Endometrium (tissue), 2 donors: ENCODE measurements around the gene ARCN1.
A peak's percentile ranks its signal among the peaks of the same experiment; 100 is the strongest.
"Not testable (repeated sequence)": the region's sequence is repeated elsewhere in the genome, so short reads cannot be mapped to it uniquely, and the experiment has no call there.

Experiments used
- FAIRE-seq: peaks from 2 replicates; lab custom pipeline; 2012; peaks lifted over from hg19 to GRCh38; lab: Jason Lieb, UNC
- donor health status: control.
- donor health status: control.

ARCN1 gene

DNA sequence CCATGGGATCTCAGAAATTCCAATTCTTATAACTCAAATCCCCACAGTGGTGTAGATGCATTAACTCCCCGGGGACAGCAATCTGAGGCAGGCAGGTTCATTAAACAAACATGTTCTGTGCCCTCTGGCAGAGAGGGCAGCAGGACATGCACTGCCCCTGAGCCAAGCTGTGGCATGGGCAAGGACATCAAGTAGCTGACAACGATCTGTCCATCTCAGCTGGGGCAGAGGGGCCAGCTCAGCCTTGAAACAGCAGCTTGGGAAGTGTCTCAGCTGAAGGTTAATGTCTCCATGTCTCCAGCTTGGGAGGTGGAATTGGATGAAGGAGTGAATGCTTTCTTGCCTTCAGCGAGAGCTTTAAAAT lies 27.6 kb upstream of the ARCN1 start:
- FAIRE-seq = no peak

DNA sequence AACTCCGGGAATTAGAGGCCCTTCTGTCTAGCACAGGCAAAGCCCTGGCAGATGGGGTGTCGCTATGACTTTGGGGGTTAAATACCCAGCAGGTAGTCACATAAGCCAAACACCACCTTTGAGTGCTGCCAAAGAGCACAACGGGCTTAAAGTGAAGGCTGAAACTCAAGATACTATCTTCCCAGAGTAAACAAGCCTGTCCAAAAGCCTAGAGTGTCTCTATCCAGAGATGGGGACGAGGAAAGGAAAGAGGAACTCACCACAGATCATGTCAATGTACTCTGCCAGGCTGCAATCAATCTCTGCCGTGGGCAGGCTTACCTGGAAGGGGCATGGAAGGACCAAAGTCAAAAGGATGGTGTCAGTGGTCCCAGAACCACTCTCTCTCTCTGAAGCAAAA lies 26.7 kb upstream of the ARCN1 start:
- FAIRE-seq = no peak

DNA sequence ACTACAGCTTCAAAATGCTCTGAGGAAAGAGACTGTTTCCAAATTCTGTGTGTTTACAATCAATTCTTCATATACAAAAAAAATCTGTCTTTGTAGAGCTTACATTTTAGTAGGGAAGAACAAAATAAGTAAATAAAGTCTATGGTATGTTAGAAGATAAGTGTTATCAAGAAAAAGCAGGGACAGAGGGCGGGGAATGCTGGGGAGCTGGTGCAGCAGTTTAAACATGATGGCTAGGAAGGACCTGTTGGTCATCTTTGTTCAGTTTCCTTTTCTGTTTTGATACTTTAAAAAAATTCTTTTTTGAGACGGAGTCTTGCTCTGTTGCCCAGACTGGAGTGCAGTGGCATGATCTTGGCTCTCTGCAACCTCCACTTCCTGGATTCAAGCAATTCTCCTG lies 25.1 kb upstream of the ARCN1 start:
- no peak for FAIRE-seq

DNA sequence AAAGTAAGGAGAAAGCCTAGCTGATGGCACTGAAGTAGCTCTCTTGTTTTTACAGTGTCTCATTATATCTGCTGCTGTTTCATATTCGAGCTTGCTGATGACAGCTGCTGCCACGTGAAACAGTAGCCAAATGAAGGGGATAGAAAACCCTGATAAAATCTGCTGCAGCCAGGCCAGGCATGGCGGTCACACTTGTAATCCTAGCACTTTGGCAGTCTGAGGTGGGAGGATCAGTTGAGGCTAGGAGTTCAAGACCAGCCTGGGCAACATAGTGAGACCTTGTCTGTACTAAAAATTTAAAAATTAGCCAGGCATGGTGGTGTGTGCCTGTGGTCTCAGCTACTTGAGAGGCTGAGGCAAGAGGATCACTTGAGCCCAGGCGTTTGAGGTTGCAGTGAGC lies 19.9 kb upstream of the ARCN1 start:
- FAIRE-seq = no peak

DNA sequence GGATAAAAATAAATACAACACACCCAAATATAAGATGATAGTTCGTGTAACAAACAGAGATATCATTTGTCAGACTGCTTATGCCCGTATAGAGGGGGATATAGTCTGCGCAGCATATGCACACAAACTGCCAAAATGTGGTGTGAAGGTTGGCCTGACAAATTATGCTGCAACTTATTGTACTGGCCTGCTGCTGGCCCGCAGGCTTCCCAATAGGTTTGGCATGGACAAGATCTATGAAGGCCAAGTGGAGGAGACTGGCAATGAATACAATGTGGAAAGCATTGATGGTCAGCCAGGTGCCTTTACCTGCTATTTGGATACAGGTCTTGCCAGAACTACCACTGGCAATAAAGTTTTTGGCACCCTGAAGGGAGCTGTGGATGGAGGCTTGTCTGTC lies 11.4 kb upstream of the ARCN1 start:
- FAIRE-seq = no peak

DNA sequence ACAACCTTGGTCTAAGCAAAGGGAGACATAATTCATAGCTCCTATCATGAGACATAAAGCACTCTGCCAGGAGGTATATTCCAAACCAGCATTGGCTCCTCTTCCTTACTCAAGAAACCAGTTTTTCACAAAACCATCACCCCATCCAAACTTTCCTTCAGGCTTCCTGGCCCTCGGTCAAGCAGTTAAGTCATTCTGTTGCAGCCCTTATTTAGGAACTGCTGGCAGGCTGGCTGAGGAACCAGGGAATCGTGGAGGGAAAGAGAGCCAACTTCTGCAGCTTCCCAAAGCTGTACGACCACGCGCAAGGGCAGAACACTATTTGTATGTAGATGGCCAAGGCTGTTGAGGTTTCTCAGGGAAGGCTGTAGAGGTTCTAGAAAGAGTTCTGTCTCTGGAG lies 7.2 kb upstream of the ARCN1 start:
- FAIRE-seq = no peak

DNA sequence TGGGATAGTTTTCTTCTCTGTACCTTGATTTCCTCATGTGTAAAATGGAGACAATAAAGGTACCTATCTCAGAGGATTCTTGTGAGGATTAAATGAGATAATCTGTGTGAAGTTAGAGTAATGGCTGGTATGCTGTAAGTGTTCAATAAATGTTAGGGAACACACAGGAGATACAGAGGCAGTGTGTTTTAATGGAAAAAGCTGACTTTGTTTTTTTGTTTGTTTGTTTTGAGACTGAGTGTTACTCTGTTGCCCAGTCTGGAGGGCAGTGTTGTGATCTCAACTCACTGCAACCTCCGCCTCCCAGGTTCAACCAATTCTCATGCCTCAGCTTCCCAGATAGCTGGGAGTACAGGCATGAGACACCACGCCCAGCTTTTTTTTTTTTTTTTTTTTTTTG lies 2.5 kb upstream of the ARCN1 start:
- no peak for FAIRE-seq

DNA sequence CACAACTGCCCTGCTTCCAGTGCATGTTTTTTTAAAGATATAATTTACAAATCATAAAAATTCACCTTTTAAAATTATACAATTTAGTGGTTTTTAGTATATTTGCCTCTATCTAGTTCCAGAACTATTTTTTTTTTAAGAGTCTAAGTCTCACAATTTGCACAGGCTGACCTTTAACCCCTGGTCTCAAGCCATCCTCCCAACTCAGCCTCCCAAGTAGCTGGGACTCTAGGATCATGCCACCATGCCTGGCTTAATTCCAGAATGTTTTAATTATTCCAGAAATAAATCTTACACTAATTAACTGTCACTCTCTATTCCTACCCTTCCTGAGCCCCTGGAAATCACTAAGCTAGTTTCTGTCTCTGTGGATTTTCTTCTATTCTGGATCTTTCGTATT lies 1.4 kb upstream of the ARCN1 start:
- FAIRE-seq = no peak

DNA sequence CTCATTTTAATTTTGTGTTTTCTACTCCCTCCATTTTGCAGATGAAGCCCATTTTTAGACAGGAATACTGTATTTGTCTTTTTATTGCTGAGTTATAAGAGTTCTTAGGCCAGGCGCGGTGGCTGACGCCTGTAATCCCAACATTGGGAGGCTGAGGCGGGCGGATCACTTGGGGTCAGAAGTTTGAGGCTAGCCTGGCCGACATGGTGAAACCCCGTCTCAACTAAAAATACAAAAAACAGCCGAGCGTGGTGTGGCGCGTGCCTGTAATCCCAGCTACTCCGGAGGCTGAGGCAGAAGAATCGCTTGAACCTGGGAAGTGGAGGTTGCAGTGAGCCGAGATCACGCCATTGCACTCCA lies 528 bp upstream of the ARCN1 start:
- FAIRE-seq = not testable (repeated sequence)

DNA sequence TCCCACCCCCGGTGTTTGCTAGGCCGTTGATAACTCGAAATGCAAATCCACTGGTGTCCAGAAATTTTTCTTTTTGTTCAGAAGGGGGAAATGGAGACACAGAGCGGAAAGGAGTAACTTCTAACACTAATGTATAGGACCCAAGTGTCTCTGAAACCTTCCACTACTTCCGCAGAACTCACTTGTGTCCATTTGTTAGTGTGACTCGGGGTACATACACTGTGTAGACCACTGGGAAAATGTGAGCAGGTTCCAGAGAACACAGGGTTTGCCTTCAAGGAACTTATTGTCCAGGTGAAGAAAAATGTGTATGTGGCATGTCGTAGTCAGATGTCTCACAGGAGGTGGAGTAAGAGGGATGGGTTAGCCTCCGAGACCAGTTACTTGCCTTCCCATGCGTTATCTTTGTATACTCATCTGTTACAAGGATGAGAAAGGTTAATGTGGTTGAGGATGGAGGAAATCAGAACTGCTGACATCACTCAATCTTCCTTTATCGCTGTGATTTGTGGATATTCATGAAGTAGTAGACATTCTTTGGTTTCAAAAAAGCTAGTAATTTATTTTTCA lies 857 bp downstream of the ARCN1 start:
- no peak for FAIRE-seq

DNA sequence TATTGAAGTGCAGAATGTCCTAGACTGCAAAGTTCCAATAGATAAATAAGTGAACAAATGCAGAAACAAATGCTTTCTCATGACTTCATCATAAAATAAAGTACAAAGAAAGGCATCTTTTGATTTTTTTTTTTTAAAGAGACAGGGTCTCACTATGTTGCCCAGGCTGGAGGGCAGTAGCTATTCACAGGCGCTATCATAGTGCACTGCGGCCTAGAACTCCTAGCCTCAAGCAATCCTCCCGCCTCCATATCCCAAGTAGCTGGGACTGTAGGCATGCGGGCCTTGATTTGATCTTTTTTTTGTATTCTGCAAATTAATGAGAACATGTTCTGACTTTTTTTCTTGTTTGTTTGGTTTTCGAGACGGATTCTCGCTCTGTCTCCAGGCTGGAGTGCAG lies 2.4 kb downstream of the ARCN1 start:
- no peak for FAIRE-seq

DNA sequence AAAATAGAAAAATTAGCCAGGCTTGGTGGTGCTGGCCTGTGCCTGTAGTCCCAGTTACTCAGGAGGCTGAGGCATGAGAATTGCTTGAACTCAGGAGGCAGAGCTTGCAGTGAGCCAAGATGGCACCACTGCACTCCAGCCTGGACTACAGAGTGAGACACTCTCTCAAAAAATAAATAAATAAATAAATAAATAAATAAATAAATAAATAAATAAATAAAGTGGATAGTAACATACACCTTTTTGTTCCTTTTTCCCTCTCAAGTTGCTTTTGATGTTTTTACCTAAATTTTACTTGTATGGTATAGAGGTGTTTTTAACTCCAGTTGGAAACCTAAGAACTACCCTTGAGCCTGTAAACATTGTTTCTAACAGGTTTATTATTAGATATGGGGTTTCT lies 5.8 kb downstream of the ARCN1 start:
- FAIRE-seq = not testable (repeated sequence)

DNA sequence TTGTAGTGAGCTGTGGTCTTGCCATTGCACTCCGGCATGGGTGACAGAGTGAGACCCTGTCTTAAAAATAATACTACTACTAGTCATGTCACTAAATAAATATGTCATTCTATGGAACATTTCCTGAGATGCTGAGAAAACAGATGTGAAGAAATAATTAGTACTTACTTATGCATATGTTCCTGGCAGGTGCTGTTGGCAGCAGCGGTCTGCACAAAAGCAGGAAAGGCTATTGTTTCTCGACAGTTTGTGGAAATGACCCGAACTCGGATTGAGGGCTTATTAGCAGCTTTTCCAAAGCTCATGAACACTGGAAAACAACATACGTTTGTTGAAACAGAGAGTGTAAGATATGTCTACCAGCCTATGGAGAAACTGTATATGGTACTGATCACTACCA lies 8.8 kb downstream of the ARCN1 start:
- no peak for FAIRE-seq

DNA sequence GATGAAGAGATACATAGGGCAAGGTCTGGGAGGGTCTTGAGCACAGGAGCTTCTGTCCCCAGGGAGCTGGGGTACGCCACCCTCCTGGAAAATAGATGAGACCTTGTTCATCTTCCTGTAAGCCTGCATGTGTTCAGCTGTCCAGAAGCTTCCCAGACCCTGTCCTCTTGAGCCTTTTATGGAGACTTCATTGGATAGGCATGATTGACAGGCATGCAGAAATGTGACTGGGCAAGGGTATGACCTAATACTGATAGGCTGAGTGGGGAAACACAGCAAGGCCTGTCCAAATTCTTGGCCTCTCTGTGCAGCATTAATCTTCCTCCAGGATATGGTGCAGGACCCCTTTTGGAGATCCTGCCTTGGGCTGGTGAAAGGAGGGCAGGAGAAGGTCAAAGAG lies 15.7 kb downstream of the ARCN1 start:
- no peak for FAIRE-seq

DNA sequence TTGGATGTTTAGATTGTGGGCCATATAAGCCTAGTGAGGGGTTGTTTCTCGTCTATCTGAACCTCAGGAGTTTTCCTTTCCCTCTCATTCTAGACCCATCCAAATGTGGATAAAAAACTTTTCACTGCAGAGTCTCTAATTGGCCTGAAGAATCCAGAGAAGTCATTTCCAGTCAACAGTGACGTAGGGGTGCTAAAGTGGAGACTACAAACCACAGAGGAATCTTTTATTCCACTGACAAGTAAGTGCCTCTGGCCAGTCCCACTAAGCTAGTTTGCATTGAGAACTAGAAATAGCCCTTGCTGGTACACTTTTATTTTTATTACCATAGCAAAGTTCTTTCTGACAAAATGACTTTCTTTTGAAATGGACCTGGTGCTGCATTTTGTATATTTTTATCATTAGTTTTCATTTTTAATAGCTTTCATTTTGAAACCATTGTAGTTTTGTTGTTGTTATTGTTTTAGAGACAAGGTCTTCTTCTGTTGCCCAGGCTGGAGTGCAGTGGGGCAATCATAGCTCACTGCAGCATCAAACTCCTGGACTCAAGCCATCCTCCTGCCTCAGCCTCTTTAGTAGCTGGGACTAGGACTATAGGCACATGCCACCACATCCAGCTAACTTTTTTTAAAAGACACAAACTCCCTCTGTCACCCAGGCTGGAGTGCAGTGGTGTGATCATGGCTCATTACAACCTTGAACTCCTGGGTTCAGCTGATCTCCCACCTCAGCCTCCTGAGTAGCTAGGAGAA lies 20.6 kb downstream of the ARCN1 start:
- FAIRE-seq = no peak

DNA sequence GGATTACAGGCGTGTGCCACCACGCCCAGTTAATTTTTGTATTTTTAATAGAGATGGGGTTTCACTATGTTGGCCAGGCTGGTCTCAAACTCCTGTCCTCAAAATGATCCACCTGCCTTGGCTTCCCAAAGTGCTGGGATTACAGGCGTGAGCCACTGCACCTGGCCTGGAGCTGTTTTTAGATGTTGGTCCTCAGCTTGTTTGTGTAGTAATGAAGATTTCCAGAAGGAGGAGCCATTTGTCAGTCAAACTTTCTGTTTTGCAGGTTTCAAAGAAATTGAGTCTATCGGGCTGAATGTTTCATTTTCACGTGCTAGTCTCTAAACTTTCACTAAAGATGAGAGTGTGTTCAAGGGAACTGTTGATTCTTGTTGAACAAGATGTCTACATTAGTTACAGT lies 22.8 kb downstream of the ARCN1 start:
- peak; percentile 66 for FAIRE-seq

DNA sequence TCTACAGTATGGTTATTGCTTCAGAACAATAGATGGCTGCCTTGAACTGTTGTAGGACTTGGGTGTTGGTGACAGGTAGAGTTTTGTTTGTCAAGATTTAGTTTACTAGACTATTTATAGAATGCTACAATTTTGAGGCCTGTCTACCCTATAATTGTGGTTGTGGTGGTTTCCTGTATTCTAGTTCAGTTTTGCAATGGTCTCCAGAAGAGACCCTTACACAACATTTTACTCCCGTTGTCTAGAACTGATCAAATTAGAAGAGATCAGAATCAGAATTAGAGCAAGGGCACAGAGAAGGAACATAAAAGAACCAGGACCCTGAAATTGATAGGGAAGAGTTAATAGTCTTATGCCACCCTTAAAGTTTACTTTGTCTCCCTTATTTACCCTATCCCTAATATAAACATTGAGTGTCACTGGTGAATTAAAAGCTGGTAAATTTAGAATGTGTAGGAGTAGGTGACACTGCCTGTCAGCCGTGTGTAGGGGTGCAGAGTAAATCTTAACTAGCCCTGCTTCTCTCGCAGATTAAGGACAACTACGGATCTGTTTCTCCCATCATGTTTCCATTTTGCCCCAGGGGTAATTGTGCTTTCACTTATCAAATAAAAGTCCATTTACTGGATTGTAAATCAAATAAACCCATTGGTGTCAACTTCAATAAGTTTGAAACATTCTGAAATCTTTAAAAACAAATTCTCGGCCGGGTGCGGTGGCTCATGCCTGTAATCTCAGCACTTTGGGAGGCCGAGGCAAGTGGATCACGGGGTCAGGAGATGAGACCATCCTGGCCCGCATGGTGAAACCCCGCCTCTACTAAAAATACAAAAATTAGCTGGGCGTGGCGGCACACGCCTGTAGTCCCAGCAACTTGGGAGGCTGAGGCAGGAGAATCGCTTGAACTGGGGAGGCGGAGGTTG lies 24.3 kb downstream of the ARCN1 start:
- no peak for FAIRE-seq

DNA sequence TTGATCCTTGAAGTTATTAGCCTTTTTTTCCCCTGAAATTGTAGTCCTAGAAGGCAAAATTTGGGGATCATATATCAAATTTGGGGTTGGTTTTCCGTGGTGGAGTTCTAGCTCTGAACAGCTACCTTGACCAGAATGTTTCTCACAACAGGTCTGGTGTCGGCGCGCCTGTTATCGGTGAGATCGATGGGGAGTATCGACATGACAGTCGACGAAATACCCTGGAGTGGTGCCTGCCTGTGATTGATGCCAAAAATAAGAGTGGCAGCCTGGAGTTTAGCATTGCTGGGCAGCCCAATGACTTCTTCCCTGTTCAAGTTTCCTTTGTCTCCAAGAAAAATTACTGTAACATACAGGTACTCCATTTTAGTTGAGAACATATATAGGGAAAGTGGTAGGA lies 25.3 kb downstream of the ARCN1 start:
- FAIRE-seq = no peak

DNA sequence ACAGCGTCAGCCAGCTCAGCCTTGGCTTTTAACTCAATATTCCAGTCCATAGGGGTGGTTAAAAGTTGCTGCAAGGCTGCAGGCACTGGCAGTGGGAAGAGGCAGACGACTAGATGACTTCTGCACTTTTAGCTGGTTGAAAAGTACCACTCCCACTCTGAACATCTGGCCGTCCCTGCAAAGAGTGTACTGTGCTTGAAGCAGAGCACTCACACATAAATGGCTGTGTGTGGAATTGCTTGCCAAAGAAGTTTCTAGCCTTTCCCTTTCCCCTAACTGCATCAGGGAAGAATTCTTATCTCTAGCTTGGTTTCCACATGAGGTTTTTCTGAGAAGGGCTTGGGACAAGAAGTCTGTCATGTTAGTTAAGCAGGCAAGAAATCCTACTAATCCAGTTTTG lies 30.1 kb downstream of the ARCN1 start:
- no peak for FAIRE-seq

DNA sequence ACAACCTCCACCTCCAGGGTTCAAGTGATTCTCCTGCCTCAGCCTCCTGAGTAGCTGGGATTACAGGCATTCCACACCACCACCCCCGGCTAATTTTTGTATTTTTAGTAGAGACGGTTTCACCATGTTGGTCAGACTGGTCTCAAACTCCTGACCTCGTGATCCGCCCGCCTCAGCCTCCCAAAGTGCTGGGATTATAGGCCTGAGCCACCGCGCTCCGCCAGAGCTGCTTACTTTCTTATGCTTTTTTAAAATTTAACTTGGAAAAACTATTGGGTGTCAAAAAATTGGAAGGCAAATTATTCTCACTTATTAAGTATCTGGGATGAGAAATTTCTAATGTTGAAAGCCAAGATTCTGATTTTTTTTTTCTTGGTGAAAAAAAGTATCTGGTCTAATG lies 31.5 kb downstream of the ARCN1 start:
- FAIRE-seq = not testable (repeated sequence)

DNA sequence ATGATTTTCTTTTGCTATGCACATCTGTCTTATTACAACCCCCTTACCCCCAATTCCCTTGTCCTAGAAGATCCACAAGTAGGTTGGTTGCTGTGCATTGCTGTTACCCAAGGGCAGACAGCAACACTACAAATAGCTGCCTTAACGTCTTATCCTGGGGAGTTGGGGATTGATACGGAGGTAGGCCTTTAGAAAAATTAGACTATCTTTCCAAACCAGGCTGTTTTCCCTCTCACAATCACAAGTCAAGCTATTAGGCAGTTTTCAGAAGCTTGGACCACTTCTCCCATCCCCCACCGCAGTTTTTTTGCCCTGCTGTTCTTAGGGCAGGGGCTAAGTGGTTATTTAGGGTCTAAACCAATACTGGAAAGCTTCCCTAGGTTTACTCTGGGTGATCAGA lies 32.4 kb downstream of the ARCN1 start:
- FAIRE-seq = no peak

DNA sequence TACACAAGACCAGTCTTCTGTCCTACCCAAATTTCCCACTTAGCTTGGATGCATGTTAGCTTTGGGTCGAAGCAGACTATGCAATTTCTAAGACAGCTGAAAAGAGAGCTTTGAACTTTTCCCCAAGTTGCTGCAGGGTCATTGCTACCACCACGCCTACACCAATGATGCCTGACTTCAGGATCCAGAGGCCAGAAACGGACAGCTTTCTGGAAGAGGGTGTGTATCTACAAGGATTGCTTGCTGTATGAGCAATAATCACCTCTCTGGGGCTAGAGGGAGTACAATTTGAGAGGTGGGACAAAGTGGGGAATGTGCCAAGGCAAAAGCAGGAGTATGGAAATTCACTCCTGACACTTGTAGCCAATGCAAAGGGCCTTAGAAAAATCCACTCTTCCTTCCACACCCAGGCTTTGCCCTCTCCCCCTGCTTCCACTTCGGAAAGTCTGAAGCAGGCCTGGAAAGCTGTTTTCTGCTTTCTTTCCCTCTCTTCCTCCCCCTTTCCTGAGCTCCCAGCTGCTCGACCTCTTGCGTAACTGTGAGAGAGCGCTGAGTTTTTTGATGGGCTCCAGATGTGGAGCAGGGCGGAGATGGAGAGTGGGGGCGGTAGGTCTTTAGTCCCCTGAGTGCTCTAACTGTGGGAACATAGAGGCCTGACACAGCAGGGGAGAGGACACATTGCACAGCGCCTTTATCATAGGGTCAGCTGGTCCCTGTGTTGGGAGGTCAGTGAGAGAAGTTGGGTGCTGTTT lies 33.1 kb downstream of the ARCN1 start:
- peak; percentile 89 for FAIRE-seq
